SK-N-SH (cell line): ENCODE measurements around the gene SSR3. TPM values are rescaled to one million over a fixed set of nuclear protein-coding genes. Genes with fewer than 3 reads are reported as not detected.

ENCODE experiments used
- CTCF ChIA-PET: fragments of 300-600, 350-600 bp; formaldehyde crosslinking; extraction: SDS; loops from one replicate; lab custom pipeline; 2021; lab: Yijun Ruan, JAX
- POLR2A ChIA-PET: fragments of 350-600 bp; sonication (Branson Sonifier 250); formaldehyde crosslinking; extraction: SDS; loops from one replicate; lab custom pipeline; 2020; ENCODE audit warnings: antibody characterized with exemption, inconsistent platforms; lab: Yijun Ruan, JAX
- DNase-seq: peaks from one replicate; pipeline ENCODE4 v3.0.0; 2012
- H2AFZ ChIP-seq: fragments of 200-600 bp; sonication (generic); 2 replicates; pipeline ENCODE4 v1.8.1; 2016; ENCODE audit warnings: antibody characterized with exemption, mild to moderate bottlenecking, low read depth
- H3F3A ChIP-seq: fragments of 200-600 bp; sonication (generic); replicated peaks from 2 replicates; pipeline ENCODE3; 2016; ENCODE audit warnings: antibody characterized with exemption, mild to moderate bottlenecking; ENCODE audit not compliant: insufficient read depth
- H3K27ac ChIP-seq, 2 experiments: fragments of 200-500 bp in 1 of 2; fragments of 200-600 bp in 1 of 2; sonication (Bioruptor generic) in 1 of 2; sonication (generic), shearing (Covaris generic) in 1 of 2; 2 replicates each; pipeline versions ENCODE4 v1.5.1 to v1.6.1; 2014 to 2016; ENCODE audit warnings: low read depth in 2 of 2, inconsistent platforms in 1 of 2, low read length in 1 of 2, mild to moderate bottlenecking in 1 of 2, mixed read lengths in 1 of 2
- H3K27me3 ChIP-seq: fragments of 200-600 bp; sonication (generic), shearing (Covaris generic); 2 replicates; pipeline ENCODE4 v1.6.1; 2016; ENCODE audit warnings: mixed run types; ENCODE audit not compliant: insufficient read depth
- H3K36me3 ChIP-seq, 2 experiments: fragments of 200-500 bp in 1 of 2; fragments of 200-600 bp in 1 of 2; sonication (Bioruptor generic) in 1 of 2; sonication (generic) in 1 of 2; replicated peaks in 1 of 2; 2 replicates each; pipeline versions ENCODE3 to v1.5.1; 2014 to 2016; ENCODE audit warnings: low read length in 1 of 2, mild to moderate bottlenecking in 1 of 2; ENCODE audit not compliant: insufficient read depth in 2 of 2, control insufficient read depth in 1 of 2
- H3K4me1 ChIP-seq, 2 experiments: fragments of 200-500 bp in 1 of 2; fragments of 200-600 bp in 1 of 2; sonication (Bioruptor generic) in 1 of 2; sonication (generic), shearing (Covaris generic) in 1 of 2; 2 replicates each; pipeline versions ENCODE4 v1.5.1 to v1.6.1; 2014 to 2016; ENCODE audit warnings: low read depth in 1 of 2, low read length in 1 of 2, mixed run types in 1 of 2; ENCODE audit not compliant: insufficient read depth in 2 of 2, control insufficient read depth in 1 of 2
- H3K4me2 ChIP-seq: fragments of 200-600 bp; sonication (generic), shearing (Covaris generic); 2 replicates; pipeline ENCODE4 v1.6.1; 2017; ENCODE audit warnings: mixed run types
- H3K4me3 ChIP-seq, 2 experiments: fragments of 200-500 bp in 1 of 2; fragments of 200-600 bp in 1 of 2; sonication (Bioruptor generic) in 1 of 2; sonication (generic), shearing (Covaris generic) in 1 of 2; 2 replicates each; pipeline versions ENCODE4 v1.5.1 to v1.8.1; 2014 to 2016; ENCODE audit warnings: low read depth in 2 of 2, inconsistent platforms in 1 of 2, low read length in 1 of 2, mild to moderate bottlenecking in 1 of 2, mixed read lengths in 1 of 2, moderate library complexity in 1 of 2
- H3K79me2 ChIP-seq: fragments of 200-600 bp; sonication (generic); 2 replicates; pipeline ENCODE4 v1.8.1; 2017; ENCODE audit warnings: mild to moderate bottlenecking; ENCODE audit not compliant: insufficient read depth
- H3K9ac ChIP-seq: fragments of 200-600 bp; sonication (generic); 2 replicates; pipeline ENCODE4 v1.6.1; 2017; ENCODE audit warnings: mixed run types
- H3K9me2 ChIP-seq: fragments of 200-600 bp; sonication (generic); 2 replicates; pipeline ENCODE4 v1.6.1; 2017; ENCODE audit warnings: mixed run types
- H3K9me3 ChIP-seq: fragments of 200-600 bp; sonication (generic); 2 replicates; pipeline ENCODE4 v1.6.1; 2017; ENCODE audit warnings: mixed run types, mild to moderate bottlenecking, moderate library complexity
- H4K20me1 ChIP-seq: fragments of 200-600 bp; sonication (generic); 2 replicates; pipeline ENCODE4 v1.6.1; 2017; ENCODE audit warnings: mild to moderate bottlenecking, mixed run types; ENCODE audit not compliant: insufficient read depth
- CHD2 ChIP-seq: fragments of 150-350 bp; IDR thresholded peaks from 2 replicates; pipeline ENCODE4 v1.6.1; 2018; ENCODE audit warnings: low read length; ENCODE audit not compliant: partially characterized antibody
- CTCF ChIP-seq: fragments of 200-600 bp; sonication (generic); IDR thresholded peaks from 2 replicates; pipeline ENCODE4 v1.6.1; 2017; ENCODE audit warnings: antibody characterized with exemption, mild to moderate bottlenecking, moderate library complexity
- ELF1 ChIP-seq: IDR thresholded peaks from 2 replicates; pipeline ENCODE4 v1.4.0; 2012
- EP300 ChIP-seq, 2 experiments: IDR thresholded peaks; 2 replicates each; pipeline versions ENCODE4 v1.4.0 to v1.6.1; 2012; ENCODE audit warnings: borderline replicate concordance in 1 of 2, low read depth in 1 of 2, low read length in 1 of 2
- FOXJ3 ChIP-seq: sonication (generic); formaldehyde crosslinking; IDR thresholded peaks from 2 replicates; pipeline ENCODE4 v1.5.1; 2020; ENCODE audit warnings: mild to moderate bottlenecking, missing genetic modification reagents
- FOXM1 ChIP-seq: IDR thresholded peaks from 2 replicates; pipeline ENCODE4 v1.4.0; 2012; ENCODE audit warnings: low read depth, mild to moderate bottlenecking
- GATA2 ChIP-seq: sonication (generic); formaldehyde crosslinking; IDR thresholded peaks from 2 replicates; pipeline ENCODE4 v1.5.0; 2020; ENCODE audit warnings: mild to moderate bottlenecking, missing genetic modification reagents
- NFIC ChIP-seq: IDR thresholded peaks from 2 replicates; pipeline ENCODE4 v1.4.0; 2012; ENCODE audit warnings: borderline replicate concordance
- NRF1 ChIP-seq: IDR thresholded peaks from 2 replicates; pipeline ENCODE4 v1.6.1; 2012; ENCODE audit warnings: low read depth, mild to moderate bottlenecking, low read length
- RCOR1 ChIP-seq: fragments of 150-350 bp; IDR thresholded peaks from 2 replicates; pipeline ENCODE4 v1.6.1; 2017; ENCODE audit warnings: antibody characterized with exemption, low read length
- RFX5 ChIP-seq: IDR thresholded peaks from 2 replicates; pipeline ENCODE4 v1.6.1; 2012; ENCODE audit warnings: mild to moderate bottlenecking, improper control_type of control experiment, low read length
- TAF1 ChIP-seq: IDR thresholded peaks from 2 replicates; pipeline ENCODE4 v1.6.1; 2012; ENCODE audit warnings: low read depth, mild to moderate bottlenecking, low read length, moderate library complexity, borderline replicate concordance
- USF2 ChIP-seq: fragments of 150-350 bp; IDR thresholded peaks from 2 replicates; pipeline ENCODE4 v1.6.1; 2017; ENCODE audit warnings: antibody characterized with exemption, low read length, low read depth, borderline replicate concordance
- YY1 ChIP-seq: IDR thresholded peaks from 2 replicates; pipeline ENCODE4 v1.4.0; 2012; ENCODE audit warnings: low read depth, mild to moderate bottlenecking
- WGBS: methylation state at CpG from one replicate; pipeline ENCODE4 v1.1.6; 2017; ENCODE audit warnings: low lambda C conversion rate; 5-methylcytosine and 5-hydroxymethylcytosine counted together
- polyA plus RNA-seq, 3 experiments: library from polyadenylated mRNA; depleted of rRNA; stranded (reverse); fragments of >200 nt; gene quantifications; 2 replicates each; pipeline ENCODE4 v1.2.3, GENCODE V29; 2012

Gene SSR3
- polyA plus RNA-seq, 1 of the 3 experiments (the other 2 are of a cell fraction): 61.7 TPM

- DNase-seq: no peak
- H3K36me3 ChIP-seq: peaks cover 92 to 93% of the 10 kb centered on the region in 2 experiments
- 83% methylated on average over 2 of the region's 2 CpGs for WGBS
- peak overlapping the region; percentile 72 to 93 for H3K27ac ChIP-seq
- H3K4me1 ChIP-seq: peaks cover 0 to 61% of the 10 kb centered on the region in 2 experiments; a peak in 3 of 4 replicates
- peaks cover 79% of the 10 kb centered on the region for H3F3A ChIP-seq
- H2AFZ ChIP-seq: no peak overlapping the region
- POLR2A ChIA-PET: interaction anchor here (1.0 kb wide), 1 partner anchor 12 kb away, joined by 3 read pairs; the partner anchor contains the start of gene SSR3
- no peaks in the 10 kb centered on the region for H3K27me3 ChIP-seq
- H3K9me2 ChIP-seq: no peaks in the 10 kb centered on the region
- peaks cover 24% of the 10 kb centered on the region for H4K20me1 ChIP-seq
- H3K9ac ChIP-seq: 0 out of 2 replicates have a peak overlapping the region, but pooled peaks have one; percentile 3
- TF ChIP-seq NFIC (no peak), RCOR1 (no peak), GATA2 (CRISPR knock-in tag) (no peak), CHD2 (no peak), NRF1 (no peak), YY1 (no peak), CTCF (no peak), ELF1 (no peak), EP300 (IDR thresholded peaks at IDR 0.05; ENCODE audit: borderline replicate concordance in 1 of 2, low read depth in 1 of 2, low read length in 1 of 2) (no peak), TAF1 (no peak), RFX5 (no peak), FOXJ3 (CRISPR knock-in tag) (no peak), FOXM1 (no peak), USF2 (no peak)
- CTCF ChIA-PET: interaction anchor here (0.6 to 2.9 kb wide), 15 partner anchors 8 to 595 kb away, joined by 3 to 21 read pairs (median 6); partner anchors contain the start of gene SSR3
- no peak overlapping the region for H3K4me3 ChIP-seq
- H3K79me2 ChIP-seq: peaks cover 71% of the 10 kb centered on the region
- no peaks in the 10 kb centered on the region for H3K9me3 ChIP-seq
- peak overlapping the region; percentile 13; the same call in 1 of the 2 replicates for H3K4me2 ChIP-seq
These were observed 11.8 kb downstream of the SSR3 start for GRCh38 chr3:156543043-156543555.
